SK-N-SH treated with all-trans-retinoic acid at 6 μM for 48 hours (cell line): ENCODE measurements around the gene TCF12.

ENCODE experiments used
- ATAC-seq: fragments of 200-7000 bp; cut with Tn5 transposase; 3 replicates; pipeline ENCODE4 v1.9.1; 2020; ENCODE audit warnings: mild to moderate bottlenecking, moderate library complexity
- ARNTL ChIP-seq: fragments of 450-650 bp; formaldehyde crosslinking; IDR thresholded peaks from 2 replicates; pipeline ENCODE4 v1.5.0; 2020; ENCODE audit warnings: low read depth, mild to moderate bottlenecking, moderate library complexity, borderline replicate concordance
- BACH2 ChIP-seq: fragments of 250-450 bp; sonication (Bioruptor Pico); IDR thresholded peaks from 2 replicates; pipeline ENCODE4 v1.9.0; 2021; ENCODE audit warnings: mild to moderate bottlenecking, borderline replicate concordance
- CREB5 ChIP-seq: fragments of 250-450 bp; sonication (Bioruptor Pico); IDR thresholded peaks from 2 replicates; pipeline ENCODE4 v1.5.1; 2020; ENCODE audit warnings: low read depth, mild to moderate bottlenecking, moderate library complexity
- CSDC2 ChIP-seq: fragments of 250-450 bp; sonication (Bioruptor Pico); IDR thresholded peaks from 2 replicates; pipeline ENCODE4 v1.5.0; 2020; ENCODE audit warnings: mild to moderate bottlenecking, moderate library complexity
- CSRNP3 ChIP-seq: fragments of 250-450 bp; sonication (Bioruptor Pico); IDR thresholded peaks from 2 replicates; pipeline ENCODE4 v1.5.1; 2021; ENCODE audit warnings: mild to moderate bottlenecking, moderate library complexity
- ESRRG ChIP-seq: fragments of 250-450 bp; sonication (Bioruptor Pico); IDR thresholded peaks from 2 replicates; pipeline ENCODE4 v1.6.1; 2021; ENCODE audit warnings: mild to moderate bottlenecking
- GLIS3 ChIP-seq: fragments of 250-450 bp; sonication (Bioruptor Pico); IDR thresholded peaks from 2 replicates; pipeline ENCODE4 v1.5.0; 2020; ENCODE audit warnings: mild to moderate bottlenecking, moderate library complexity
- PATZ1 ChIP-seq: fragments of 250-450 bp; sonication (Bioruptor Pico); IDR thresholded peaks from 2 replicates; pipeline ENCODE4 v1.8.0; 2020; ENCODE audit warnings: mild to moderate bottlenecking, moderate library complexity, borderline replicate concordance
- POU6F1 ChIP-seq: fragments of 250-450 bp; sonication (Bioruptor Pico); IDR thresholded peaks from 2 replicates; pipeline ENCODE4 v1.8.0; 2021; ENCODE audit warnings: low read depth, mild to moderate bottlenecking, moderate library complexity, borderline replicate concordance
- RARB ChIP-seq: fragments of 250-450 bp; sonication (Bioruptor Pico); IDR thresholded peaks from 2 replicates; pipeline ENCODE4 v1.8.0; 2021; ENCODE audit warnings: mild to moderate bottlenecking, moderate library complexity
- SNAI2 ChIP-seq: fragments of 250-450 bp; sonication (Bioruptor Pico); IDR thresholded peaks from 2 replicates; pipeline ENCODE4 v1.5.0; 2020; ENCODE audit warnings: mild to moderate bottlenecking, moderate library complexity
- TOX ChIP-seq: fragments of 250-450 bp; sonication (Bioruptor Pico); IDR thresholded peaks from 2 replicates; pipeline ENCODE4 v1.8.0; 2021; ENCODE audit warnings: mild to moderate bottlenecking, moderate library complexity, borderline replicate concordance
- ZC3H10 ChIP-seq: fragments of 250-450 bp; sonication (Bioruptor Pico); IDR thresholded peaks from 2 replicates; pipeline ENCODE4 v1.5.1; 2021; ENCODE audit warnings: mild to moderate bottlenecking, moderate library complexity
- ZFP3 ChIP-seq: fragments of 250-450 bp; sonication (Bioruptor Pico); IDR thresholded peaks from 2 replicates; pipeline ENCODE4 v1.5.0; 2020; ENCODE audit warnings: mild to moderate bottlenecking, moderate library complexity
- ZFP30 ChIP-seq: fragments of 450-650 bp; formaldehyde crosslinking; IDR thresholded peaks from 2 replicates; pipeline ENCODE4 v1.5.0; 2022; ENCODE audit warnings: mild to moderate bottlenecking, moderate library complexity
- ZNF565 ChIP-seq: fragments of 450-650 bp; formaldehyde crosslinking; conservative IDR thresholded peaks from 2 replicates; pipeline ENCODE4 v1.5.0; 2020; ENCODE audit warnings: low read depth, mild to moderate bottlenecking, moderate library complexity
- ZNF70 ChIP-seq: fragments of 450-650 bp; formaldehyde crosslinking; IDR thresholded peaks from 2 replicates; pipeline ENCODE4 v1.5.0; 2020; ENCODE audit warnings: mild to moderate bottlenecking, moderate library complexity
- ZNF8 ChIP-seq: fragments of 450-650 bp; formaldehyde crosslinking; IDR thresholded peaks from 2 replicates; pipeline ENCODE4 v1.5.0; 2020; ENCODE audit warnings: mild to moderate bottlenecking, moderate library complexity
- TF ChIP-seq, protein P1 (sequence below): fragments of 250-450 bp; sonication (Bioruptor Pico); IDR thresholded peaks from 2 replicates; pipeline ENCODE4 v1.5.0; 2020; ENCODE audit warnings: mild to moderate bottlenecking, moderate library complexity

TCF12 gene

DNA sequence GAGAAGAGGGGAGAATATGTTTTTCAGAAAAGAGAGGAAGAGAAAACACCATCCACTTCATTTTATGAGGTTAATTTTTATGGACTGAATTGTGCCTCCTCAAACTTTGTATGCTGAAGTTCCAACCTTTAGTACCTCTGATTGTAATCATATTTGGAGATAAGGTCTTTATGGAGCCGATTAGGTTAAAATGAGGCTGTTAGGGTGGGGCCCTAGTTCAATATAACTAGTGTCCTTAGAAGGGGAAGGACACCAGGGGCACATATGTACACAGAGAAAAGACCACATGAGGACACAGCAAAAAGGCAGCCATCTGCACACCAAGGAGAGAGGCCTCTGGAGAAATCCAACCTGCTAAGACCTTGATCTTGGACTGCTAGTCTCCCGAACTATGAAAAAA lies 38.9 kb upstream of the TCF12 start:
- no peak for TF ChIP-seq ZC3H10
- no peak for TF ChIP-seq ZFP30 (CRISPR knock-in tag)
- no peak for TF ChIP-seq ARNTL (CRISPR knock-in tag)
- TF ChIP-seq CSRNP3 (CRISPR knock-in tag) = no peak
- TF ChIP-seq PATZ1 (CRISPR knock-in tag) = no peak
- TF ChIP-seq POU6F1 (CRISPR knock-in tag) = no peak
- TF ChIP-seq ZNF8 (CRISPR knock-in tag) = no peak
- no peak for ATAC-seq

DNA sequence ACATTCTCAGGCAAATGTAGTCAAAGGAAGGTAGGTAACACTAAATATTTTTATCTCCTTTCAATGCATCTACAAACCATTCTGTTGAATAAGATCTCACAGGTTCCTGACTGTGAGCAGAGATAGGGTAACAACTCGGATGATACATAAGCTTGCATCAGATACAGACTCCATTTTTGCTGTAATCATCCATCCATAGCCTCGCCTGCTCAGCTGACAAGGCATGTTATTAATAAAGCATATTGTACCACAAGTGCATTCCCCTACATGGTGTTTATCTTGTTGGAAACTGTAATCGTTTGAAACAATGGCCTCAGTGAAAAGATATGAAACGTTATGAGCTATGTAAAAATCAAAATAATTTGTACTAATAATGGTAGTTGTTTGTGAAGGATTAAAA lies 35.4 kb upstream of the TCF12 start:
- no peak for ATAC-seq
- TF ChIP-seq RARB (CRISPR knock-in tag) (no peak), SNAI2 (CRISPR knock-in tag) (no peak), ZNF70 (no peak)
- TF ChIP-seq, protein P1, sequence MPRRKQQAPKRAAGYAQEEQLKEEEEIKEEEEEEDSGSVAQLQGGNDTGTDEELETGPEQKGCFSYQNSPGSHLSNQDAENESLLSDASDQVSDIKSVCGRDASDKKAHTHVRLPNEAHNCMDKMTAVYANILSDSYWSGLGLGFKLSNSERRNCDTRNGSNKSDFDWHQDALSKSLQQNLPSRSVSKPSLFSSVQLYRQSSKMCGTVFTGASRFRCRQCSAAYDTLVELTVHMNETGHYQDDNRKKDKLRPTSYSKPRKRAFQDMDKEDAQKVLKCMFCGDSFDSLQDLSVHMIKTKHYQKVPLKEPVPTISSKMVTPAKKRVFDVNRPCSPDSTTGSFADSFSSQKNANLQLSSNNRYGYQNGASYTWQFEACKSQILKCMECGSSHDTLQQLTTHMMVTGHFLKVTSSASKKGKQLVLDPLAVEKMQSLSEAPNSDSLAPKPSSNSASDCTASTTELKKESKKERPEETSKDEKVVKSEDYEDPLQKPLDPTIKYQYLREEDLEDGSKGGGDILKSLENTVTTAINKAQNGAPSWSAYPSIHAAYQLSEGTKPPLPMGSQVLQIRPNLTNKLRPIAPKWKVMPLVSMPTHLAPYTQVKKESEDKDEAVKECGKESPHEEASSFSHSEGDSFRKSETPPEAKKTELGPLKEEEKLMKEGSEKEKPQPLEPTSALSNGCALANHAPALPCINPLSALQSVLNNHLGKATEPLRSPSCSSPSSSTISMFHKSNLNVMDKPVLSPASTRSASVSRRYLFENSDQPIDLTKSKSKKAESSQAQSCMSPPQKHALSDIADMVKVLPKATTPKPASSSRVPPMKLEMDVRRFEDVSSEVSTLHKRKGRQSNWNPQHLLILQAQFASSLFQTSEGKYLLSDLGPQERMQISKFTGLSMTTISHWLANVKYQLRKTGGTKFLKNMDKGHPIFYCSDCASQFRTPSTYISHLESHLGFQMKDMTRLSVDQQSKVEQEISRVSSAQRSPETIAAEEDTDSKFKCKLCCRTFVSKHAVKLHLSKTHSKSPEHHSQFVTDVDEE (CRISPR knock-in tag) = no peak
- TF ChIP-seq, all 23 proteins: peak for 0

DNA sequence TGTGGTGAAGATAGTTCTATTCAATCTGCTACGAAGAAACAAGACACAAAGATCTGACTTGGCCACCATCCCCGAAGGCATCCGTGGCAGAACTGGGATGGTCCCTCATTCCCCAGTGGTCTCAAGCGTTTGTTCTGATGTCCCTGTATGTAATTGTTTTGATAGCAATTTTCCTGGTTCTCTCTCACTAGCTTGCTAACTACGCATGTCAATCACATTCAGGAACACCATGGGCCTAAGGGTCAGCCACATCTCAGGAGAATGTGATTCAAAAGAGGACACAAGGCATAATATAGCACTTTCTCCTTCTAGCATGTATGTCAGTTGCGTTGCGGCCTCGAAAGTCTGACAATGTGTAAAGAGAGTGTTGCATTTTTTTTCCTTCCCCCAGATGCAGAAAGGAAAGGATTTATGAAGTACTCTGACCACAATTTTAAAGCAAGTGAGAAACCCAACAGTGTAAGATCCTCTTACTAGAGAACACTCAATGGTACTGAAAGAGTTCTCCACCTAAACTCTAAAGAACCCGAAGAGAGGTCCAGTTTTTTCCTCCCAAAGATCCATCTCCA lies 32.0 kb upstream of the TCF12 start:
- no peak for ATAC-seq
- no peak for TF ChIP-seq ZFP3 (CRISPR knock-in tag)
- no peak for TF ChIP-seq GLIS3 (CRISPR knock-in tag)
- TF ChIP-seq CSDC2 (CRISPR knock-in tag) = no peak
- TF ChIP-seq, protein P1 (CRISPR knock-in tag) = no peak
- no peak for TF ChIP-seq ESRRG (CRISPR knock-in tag)
- TF ChIP-seq BACH2 (CRISPR knock-in tag) = no peak
- TF ChIP-seq CREB5 = no peak
- no peak for TF ChIP-seq TOX (CRISPR knock-in tag)
- no peak for TF ChIP-seq PATZ1 (CRISPR knock-in tag)
- no peak for TF ChIP-seq ZNF70
- no peak for TF ChIP-seq ZNF565 (CRISPR knock-in tag)
- TF ChIP-seq ARNTL (CRISPR knock-in tag) = no peak
- TF ChIP-seq ZNF8 (CRISPR knock-in tag) = no peak
